HG03139 (cell line): Measurements from ENCODE around the gene PIGB.
A peak's percentile ranks its signal among the peaks of the same experiment; 100 is the strongest.
"Not testable (repeated sequence)": the region's sequence is repeated elsewhere in the genome, so short reads cannot be mapped to it uniquely, and the experiment has no call there.

ENCODE experiments used
- ATAC-seq: cut with Tn5 transposase; IDR thresholded peaks from one replicate; pipeline ENCODE4 v1.9.1; 2021; ENCODE audit not compliant: unreplicated experiment

PIGB gene

GRCh38 chr15:55318588-55319494 is at the start of gene PIGB, which contains the start of gene PIGBOS1:
Gene PIGB, plus strand, starts transcription at chr15:55319222. Its CDS starts 29 bp downstream, at chr15:55319251.
Gene PIGBOS1, minus strand, starts transcription at chr15:55319123. Its CDS starts 1,331 bp downstream, at chr15:55317792.
- peak; percentile 95 for ATAC-seq

DNA sequence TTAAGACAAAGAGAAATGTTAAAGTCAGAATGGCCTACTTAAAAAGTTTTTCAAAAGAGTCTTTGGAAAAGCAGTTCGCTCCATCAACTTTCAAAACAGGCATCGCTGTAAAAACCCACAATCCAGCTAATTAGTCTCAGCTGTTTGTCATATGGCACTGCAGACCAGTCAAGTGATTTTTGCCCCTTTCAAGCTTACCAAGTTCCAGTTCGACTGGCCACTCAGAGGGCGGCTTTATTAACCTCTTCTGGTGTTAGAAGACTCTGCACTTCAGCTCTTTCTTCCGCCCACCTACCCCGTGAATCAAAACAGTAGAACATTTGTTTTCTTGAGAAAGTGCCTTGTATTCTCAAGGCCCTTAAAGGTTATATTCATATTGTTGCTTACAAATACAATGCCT is 48.7 kb upstream of the PIGB start:
- no peak for ATAC-seq

DNA sequence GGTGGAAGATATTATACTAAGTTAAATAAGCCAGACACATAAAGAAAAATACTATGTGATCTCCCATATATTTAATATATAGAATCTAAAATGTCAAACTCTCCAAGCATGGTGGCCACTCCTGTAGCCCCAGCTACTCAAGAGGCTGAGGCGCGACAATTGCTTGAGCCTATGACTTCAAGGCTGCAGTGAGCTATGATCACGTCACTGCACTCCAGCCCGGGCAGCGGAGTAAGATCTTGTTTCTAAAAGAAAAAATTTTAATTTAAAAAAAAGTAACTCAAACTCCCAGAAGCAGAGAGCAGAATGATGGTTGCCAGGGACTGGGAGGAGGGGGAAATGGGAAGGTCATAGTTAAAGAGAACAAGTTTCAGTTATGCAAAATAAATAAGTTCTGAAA is 42.7 kb upstream of the PIGB start:
- no peak for ATAC-seq

- ATAC-seq = peak; percentile 46
Measured at GRCh38 chr15:55277116-55277564, 41.9 kb upstream of the PIGB start.

DNA sequence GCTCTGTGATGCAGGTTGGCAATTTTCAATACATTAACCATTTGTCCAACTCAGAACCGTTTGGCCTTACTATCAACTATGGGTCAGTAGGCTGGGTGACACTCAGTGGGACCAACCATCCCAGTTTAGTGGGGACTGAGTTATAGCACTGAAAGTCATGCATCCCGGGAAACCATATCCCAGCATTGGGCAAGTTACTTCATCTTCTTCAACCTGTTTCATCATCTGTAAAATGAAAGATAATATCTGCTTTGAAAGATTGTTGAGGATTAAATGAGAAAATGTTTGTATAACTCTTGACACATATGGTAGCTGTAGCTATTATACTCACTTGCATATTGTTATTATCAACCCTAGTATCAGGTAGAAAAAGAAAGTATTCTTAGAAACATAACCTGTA is 41.3 kb upstream of the PIGB start:
- no peak for ATAC-seq

GRCh38 chr15:55279100-55279745 is 39.8 kb upstream of the PIGB start:
- no peak for ATAC-seq

DNA sequence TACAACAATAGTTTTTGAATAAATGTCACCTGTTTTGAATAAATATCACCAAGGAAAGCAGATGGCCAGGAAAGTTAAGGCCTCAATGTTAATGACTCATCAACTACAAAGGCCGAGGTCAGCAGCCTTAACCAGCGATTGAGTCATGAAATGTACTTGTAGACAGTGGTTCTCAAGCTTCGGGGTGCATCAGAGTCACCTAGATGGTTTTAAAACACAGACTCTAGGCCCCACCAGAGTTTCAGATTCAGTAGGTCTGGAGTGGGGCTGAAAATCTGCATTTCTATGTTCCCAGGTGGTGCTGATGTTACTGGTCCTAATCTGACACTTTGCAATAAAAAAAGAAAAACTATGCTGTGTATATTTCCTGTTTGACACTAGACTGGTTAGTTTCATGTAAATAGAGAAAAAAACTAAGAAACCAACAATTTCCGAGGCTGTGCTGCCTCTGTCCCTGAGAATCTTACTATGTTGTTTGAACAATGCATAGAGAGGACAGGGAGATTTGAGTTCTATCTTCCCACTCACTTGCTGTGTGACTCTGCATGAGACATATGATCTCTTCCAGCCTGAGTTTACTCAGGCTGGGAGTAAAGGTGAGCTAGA is 39.2 kb upstream of the PIGB start:
- peak; percentile 73 for ATAC-seq

- ATAC-seq = not testable (repeated sequence)
Measured at GRCh38 chr15:55280589-55280988, 38.4 kb upstream of the PIGB start.

DNA sequence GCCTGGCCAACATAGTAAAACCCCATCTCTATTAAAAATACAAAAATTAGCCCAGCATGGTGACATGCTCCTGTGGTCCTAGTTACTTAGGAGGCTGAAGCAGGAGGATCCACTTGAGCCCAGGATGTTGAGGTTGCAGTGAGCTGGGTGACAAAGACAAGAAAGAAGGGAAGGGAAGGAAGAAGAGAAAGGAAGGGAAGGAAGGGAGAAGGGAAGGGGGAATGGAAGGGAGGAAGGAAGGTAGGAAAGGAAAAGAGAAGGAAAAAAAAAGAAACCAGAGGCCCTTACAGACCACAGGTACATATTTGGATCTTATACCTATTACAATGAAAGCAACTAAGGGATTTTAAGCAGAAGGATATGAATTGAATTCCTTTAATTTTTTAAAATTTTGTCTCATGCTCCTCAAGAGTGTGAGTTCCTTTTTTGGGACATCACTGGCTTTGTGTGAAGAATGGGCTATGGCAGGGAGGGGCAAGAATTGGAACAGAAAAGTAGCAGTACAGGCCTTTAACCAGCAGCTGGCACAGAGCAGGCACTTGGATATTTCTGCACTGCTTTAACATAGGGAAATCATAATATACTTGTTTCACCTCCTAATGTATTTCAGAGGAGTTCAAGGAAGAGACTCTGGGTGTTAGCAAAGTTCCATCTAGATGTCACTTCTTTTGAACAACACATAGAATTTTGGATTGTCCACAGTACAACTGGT is 37.3 kb upstream of the PIGB start:
- no peak for ATAC-seq

GRCh38 chr15:55282284-55282833 is 36.7 kb upstream of the PIGB start:
- no peak for ATAC-seq

- no peak for ATAC-seq
Measured at GRCh38 chr15:55283379-55284147, 35.5 kb upstream of the PIGB start.

- ATAC-seq = no peak
Measured at GRCh38 chr15:55284426-55284825, 34.6 kb upstream of the PIGB start.

GRCh38 chr15:55286442-55287189 is 32.4 kb upstream of the PIGB start:
- not testable (repeated sequence) for ATAC-seq

GRCh38 chr15:55288006-55288717 is 30.9 kb upstream of the PIGB start:
- ATAC-seq = no peak

DNA sequence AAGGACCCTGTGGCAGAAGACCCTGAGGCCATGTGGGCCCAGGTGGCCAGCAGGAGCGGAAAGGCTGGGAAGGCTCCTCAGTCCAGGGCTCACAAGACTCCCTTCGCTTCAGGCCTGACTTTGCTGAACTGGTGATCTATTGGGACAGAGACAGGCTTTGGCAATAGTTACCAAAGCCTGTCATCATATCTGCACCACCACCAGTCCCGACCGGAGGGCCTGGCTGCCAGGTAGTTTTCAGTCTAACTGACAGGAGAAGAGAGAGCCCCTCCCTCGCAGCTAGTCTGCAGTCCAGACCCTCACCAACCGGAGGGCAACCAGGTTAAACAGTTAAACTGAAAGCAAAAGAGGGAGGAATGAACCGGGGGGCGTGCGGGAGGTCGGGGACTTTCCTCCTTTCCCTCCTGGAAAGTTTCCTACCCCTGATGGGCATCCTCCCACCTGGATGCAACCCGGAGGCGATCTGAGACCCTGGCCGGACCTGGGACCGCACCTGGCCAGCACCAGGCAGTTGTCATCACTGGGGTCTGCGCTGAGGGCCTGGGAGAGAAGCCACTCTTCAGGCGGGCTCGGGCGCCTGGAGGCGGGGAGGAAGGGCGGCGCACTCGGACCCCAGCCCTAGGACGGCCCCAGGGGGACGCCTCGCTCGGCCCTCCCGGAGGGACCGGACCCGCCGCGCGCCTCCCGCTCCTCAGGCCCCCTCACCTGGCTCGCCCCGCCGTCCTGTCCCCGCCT is 29.8 kb upstream of the PIGB start:
- ATAC-seq = peak; percentile 29

- peak; percentile 59 for ATAC-seq
Measured at GRCh38 chr15:55289746-55290527, 29.1 kb upstream of the PIGB start, which contains the start of gene RAB27A. Gene RAB27A, minus strand, starts transcription at chr15:55289813. Its CDS starts 54,879 bp downstream, at chr15:55234934.

DNA sequence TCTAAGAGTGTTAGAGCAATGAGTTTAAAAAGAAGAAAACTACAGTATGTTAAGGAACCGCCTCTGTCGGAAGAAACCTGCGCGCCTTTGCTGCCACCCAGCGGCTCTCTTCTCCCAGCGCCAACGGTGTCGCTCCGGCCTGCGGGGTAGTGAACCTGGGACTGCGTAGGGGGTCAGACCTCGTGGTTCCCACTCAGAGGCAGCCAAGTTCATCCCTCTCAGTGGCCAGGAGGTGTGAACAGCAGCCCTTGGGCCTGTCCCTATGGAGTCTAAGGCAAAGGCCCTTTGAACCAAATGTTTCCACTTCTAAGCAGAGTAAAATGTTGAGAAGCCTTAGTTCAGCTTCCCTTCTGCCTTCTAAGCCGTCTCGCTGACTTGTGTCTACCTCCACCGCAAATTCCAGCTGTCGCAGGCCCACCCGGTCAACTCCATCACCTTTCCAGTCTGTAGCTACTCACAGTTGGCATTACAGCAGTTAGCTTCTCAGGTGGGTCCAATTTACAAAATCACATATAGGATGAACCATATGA is 28.4 kb upstream of the PIGB start:
- ATAC-seq = peak; percentile 70
